Ishikawa (cell line): ENCODE measurements around the gene OR52K1.

Experiments used
- CEBPB ChIP-seq: IDR thresholded peaks from 2 replicates; pipeline ENCODE4 v1.6.1; 2012
- CREB1 ChIP-seq: IDR thresholded peaks from 2 replicates; pipeline ENCODE4 v1.6.1; 2012; ENCODE audit warnings: low read depth
- EGR1 ChIP-seq: IDR thresholded peaks from 2 replicates; pipeline ENCODE4 v1.6.1; 2012
- EP300 ChIP-seq: IDR thresholded peaks from 2 replicates; pipeline ENCODE4 v1.6.1; 2012; ENCODE audit warnings: borderline replicate concordance
- FOXM1 ChIP-seq: IDR thresholded peaks from 2 replicates; pipeline ENCODE4 v1.6.1; 2012; ENCODE audit warnings: low read depth, borderline replicate concordance
- NFIC ChIP-seq: IDR thresholded peaks from 2 replicates; pipeline ENCODE4 v1.6.1; 2012
- RAD21 ChIP-seq: IDR thresholded peaks from 2 replicates; pipeline ENCODE4 v1.6.1; 2012; ENCODE audit warnings: low read depth
- REST ChIP-seq: IDR thresholded peaks from 2 replicates; pipeline ENCODE4 v1.6.1; 2012; ENCODE audit warnings: low read depth, mild to moderate bottlenecking
- TAF1 ChIP-seq: IDR thresholded peaks from 2 replicates; pipeline ENCODE4 v1.6.1; 2012; ENCODE audit warnings: low read depth, mild to moderate bottlenecking
- TCF12 ChIP-seq: IDR thresholded peaks from 2 replicates; pipeline ENCODE4 v1.6.1; 2012; ENCODE audit warnings: low read depth
- TEAD4 ChIP-seq: IDR thresholded peaks from 2 replicates; pipeline ENCODE4 v1.6.1; 2012
- USF1 ChIP-seq: IDR thresholded peaks from 2 replicates; pipeline ENCODE4 v1.6.1; 2012
- YY1 ChIP-seq: IDR thresholded peaks from 2 replicates; pipeline ENCODE4 v1.6.1; 2012; ENCODE audit warnings: low read depth
- ZBTB7A ChIP-seq: IDR thresholded peaks from 2 replicates; pipeline ENCODE4 v1.6.1; 2012; ENCODE audit warnings: low read depth
- TF ChIP-seq, protein P1 (sequence below): IDR thresholded peaks from 2 replicates; pipeline ENCODE4 v1.6.1; 2012

The OR52K1 gene

DNA sequence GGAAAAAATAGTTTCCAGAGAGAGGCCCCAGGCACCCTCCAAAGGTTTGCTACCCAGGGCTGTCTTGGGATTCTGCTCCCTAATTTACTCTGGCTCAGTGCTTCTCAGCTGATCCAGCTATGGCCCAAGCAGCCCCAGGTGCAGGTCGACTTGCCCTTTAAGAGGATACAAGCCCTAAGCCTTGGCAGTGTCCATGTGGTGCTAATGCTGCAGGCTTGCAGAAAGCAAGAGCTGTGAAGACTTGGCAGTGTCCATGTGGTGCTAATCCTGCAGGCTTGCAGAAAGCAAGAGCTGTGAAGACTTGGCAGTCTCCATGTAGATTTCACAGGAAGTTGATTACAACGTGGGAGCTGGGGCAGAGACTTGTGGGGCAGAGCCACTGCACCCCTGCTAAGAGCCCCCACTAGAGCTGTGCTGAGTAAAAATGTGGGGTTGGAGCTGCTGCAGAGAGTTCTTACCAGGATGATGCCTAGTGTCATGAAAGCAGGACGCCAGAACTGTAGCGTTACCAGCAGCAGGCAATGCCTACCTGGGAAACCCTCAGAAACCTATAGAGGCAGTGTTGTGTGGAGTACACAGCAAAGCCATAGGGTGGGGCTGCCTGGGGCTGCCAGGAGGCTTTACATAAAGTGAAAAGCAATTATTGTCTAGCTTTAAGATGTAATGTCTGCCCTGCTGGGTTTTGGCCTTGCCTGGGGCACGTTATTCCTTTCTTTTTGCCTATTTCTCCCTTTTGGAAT, 16.1 kb upstream of the OR52K1 start:
- TF ChIP-seq USF1 (no peak), TAF1 (no peak), RAD21 (no peak), TCF12 (no peak), EP300 (no peak), TEAD4 (no peak), EGR1 (no peak), FOXM1 (no peak), YY1 (no peak), CREB1 (no peak), CEBPB (no peak), REST (no peak), NFIC (no peak), ZBTB7A (no peak)
- TF ChIP-seq, protein P1, sequence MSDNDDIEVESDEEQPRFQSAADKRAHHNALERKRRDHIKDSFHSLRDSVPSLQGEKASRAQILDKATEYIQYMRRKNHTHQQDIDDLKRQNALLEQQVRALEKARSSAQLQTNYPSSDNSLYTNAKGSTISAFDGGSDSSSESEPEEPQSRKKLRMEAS: no peak

- TF ChIP-seq NFIC: no peak
- no peak for TF ChIP-seq TEAD4
- no peak for TF ChIP-seq TAF1
These were observed 15.5 kb upstream of the OR52K1 start for GRCh38 chr11:4466871-4467442.

DNA sequence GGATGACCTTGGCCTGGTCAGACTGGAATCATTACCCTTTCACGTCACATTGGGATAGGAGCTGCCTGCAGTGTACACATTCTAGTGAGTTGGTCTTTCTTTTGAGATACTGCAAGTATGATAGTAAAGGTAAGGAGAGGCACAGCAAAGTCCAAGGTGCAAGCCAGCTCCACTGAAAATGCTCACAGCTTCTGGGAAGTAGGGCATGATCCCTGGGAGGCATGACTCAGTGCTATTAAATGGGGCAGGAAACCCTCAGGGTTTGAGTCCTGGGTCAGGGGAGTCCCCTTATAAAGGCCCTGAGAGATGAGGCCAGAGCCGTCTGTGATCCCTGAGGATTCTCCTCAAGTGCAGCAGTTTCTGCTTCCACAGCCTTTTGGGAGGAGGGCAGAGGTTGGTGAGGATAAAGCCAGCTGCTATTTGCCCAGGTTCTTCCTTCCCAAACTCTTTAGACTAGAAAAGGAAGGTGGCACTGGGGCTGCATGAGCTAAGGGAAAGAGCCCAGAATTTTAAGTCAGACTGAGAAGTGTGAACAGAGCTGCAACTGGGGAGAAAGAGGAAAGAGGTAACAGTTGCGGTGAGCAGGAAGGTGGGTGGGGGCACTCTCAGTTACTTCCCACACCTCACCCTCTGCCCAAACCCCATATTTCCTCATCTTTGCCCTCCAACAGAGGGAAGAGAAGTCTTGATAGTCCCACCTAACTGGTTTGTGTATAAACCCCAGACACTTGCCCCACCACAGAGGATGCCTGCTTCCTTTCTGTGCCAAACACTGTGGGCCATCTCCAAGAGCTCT, 14.4 kb upstream of the OR52K1 start:
- TF ChIP-seq, protein P1: no peak
- TF ChIP-seq EGR1 (no peak), YY1 (no peak), TAF1 (no peak), CEBPB (no peak)

DNA sequence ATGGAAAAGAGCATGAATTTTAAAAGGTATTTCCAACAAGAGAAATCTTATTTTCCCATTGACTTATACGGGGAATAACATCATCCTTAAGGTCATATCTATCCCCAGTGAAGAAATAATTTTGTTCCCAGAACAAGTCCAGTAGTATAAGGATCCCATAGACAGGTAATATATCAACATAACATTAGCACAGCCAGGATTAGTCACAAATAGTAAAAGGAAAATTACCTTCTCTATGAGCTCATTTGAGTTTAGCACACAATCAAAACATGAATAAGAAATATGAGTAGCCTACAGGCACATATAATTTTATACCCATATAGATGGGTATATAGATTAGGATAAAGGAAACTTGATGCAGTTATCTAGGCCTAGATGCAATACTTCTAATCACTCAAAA, 2.8 kb upstream of the OR52K1 start:
- TF ChIP-seq EGR1: no peak
- no peak for TF ChIP-seq CEBPB

DNA sequence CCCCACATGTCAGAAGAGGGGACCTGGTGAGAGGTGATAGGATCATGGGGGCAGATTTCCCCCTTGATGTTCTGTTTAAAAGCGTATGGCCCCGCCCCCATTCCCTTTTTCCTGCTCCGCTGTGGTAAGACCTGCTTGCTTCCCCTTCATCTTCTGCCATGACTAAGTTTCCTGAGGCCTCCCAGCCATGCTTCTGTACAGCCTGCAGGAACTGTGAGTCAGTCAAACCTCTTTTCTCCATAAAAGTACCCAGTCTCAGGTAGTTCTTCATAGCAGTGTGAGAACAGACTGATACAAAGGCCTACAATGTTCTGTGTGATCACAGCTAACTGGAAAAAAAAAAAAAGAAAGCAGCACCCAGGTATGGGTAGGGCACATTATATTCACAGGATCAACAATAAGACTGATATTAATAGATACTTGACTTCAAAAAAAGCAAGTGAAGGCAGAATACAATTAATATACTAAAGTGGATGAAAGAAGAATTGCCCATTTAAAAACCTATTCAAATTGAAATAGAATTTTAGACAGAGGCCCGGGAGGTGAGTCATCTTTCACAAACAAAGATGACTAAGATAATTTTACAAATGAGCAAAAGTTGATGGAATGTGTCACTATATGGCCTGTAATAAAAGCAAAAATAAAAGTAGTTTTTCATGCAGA, 1.7 kb upstream of the OR52K1 start:
- TF ChIP-seq EGR1 (no peak), ZBTB7A (no peak), CEBPB (no peak), YY1 (no peak), TEAD4 (no peak), FOXM1 (no peak)

DNA sequence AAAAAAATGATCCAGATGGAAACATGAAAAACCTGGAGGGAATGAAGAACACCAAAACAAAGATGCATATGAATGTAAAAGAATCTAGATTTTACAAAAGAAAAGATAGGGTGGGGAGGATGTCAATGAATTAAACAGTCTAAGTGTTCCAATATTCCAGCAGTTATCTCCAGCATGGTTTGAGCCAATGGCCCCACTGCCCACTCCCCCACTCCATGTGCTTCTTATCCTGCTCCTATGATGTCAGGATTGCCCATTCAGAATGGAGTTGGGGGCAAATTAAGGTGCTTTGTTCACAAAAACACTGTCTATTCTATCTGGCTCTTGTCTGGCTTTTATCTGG, 1.2 kb upstream of the OR52K1 start:
- TF ChIP-seq NFIC (no peak), CREB1 (no peak), ZBTB7A (no peak), TAF1 (no peak), USF1 (no peak), EGR1 (no peak), TCF12 (no peak), YY1 (no peak)
- TF ChIP-seq, protein P1: no peak

DNA sequence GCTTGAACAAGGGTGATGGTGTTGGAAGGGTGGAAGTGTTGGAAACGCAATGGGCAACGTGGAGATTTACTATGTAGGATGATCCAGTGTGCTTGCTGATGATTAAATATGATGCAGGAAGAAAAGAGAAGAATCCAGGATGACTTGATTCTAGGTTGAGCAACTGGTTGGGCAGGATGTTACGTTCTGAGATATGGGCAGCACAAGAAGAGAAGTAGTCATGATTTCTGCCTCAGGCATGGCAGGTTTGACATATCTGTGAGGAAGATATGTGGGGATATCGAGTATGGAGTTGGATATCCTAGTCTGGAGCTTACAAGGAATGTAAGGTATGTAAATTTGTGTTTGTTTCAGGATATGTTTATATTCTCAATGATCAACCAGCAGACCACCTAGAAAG, 1.9 kb downstream of the OR52K1 start:
- no peak for TF ChIP-seq NFIC
- no peak for TF ChIP-seq CREB1
- no peak for TF ChIP-seq EP300
- TF ChIP-seq TAF1: no peak
- no peak for TF ChIP-seq RAD21
- no peak for TF ChIP-seq EGR1
- no peak for TF ChIP-seq CEBPB
